GM19397 (cell line): Measurements from ENCODE around the gene XPO5.

Experiments
- ATAC-seq: cut with Tn5 transposase; IDR thresholded peaks from one replicate; pipeline ENCODE4 v1.9.1; 2021; ENCODE audit warnings: mild to moderate bottlenecking, moderate library complexity; ENCODE audit not compliant: unreplicated experiment

Gene XPO5

DNA sequence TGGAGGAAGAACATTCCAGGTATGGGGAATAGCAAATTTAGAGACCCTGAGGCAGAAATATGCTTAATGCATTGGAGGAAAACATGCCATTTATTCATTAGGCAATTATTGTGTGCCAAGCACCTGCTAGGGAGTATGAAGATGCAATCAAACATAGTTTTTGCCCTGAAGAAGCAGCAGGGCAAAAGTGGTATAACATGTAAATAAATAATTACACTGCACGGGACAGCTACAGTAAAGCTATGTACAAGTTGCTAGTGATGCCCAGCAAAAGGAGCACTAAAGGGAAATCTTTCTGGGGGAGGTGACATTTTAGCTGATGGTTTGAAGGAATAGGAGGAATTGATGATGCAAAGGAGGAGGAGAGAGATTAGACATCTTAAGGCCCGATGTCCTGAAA, 99.1 kb downstream of the XPO5 start:
- no peak for ATAC-seq

DNA sequence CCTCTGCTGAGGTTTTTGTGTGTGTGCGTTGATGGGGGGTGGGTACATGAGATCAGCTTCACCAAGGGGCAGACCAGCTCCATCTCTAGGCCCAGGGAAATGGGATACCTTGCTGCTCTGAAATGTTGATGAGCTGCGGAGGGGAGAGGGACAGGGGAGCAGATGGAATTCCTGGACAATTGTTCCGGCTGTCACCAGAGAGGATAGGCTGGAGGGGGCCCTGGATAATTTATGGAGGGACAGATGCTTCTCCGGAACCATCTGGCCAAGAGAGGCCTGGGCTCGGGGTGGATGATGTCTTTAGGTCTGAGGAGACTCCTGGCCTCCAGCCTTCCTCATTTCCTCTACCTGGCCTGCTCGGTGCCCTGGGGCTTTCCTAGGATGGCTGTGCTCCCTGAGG, 100.3 kb downstream of the XPO5 start:
- ATAC-seq: no peak

DNA sequence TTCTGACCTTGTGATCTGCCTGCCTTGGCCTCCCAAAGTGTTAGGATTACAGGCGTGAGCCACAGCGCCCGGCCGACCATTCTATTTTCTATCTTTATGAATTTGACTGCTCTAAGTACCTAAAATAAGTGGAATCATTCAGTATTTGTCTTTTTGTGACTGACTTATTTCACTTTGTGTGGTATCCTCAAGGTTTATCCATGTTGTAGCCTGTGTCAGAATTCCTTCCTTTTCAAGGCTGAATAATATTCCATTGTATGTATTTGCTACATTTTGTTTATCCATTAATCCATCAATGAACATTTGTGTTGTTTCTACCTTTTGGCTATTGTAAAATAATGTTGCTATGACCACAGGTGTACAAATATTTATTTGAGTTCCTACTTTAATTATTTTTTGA, 103.3 kb downstream of the XPO5 start:
- ATAC-seq: no peak
